ENCODE data around the gene LRP5. TPM values are rescaled to one million over a fixed set of nuclear protein-coding genes. Genes with fewer than 3 reads are reported as not detected.
A peak's percentile ranks its signal among the peaks of the same experiment; 100 is the strongest.

The LRP5 gene
- total and polyA plus RNA-seq, 9 of the 15 experiments (the other 6 are each of a cell fraction or from before 2014, with no cell fraction given): 0.48 to 44.2 (median 13.5) TPM

DNA sequence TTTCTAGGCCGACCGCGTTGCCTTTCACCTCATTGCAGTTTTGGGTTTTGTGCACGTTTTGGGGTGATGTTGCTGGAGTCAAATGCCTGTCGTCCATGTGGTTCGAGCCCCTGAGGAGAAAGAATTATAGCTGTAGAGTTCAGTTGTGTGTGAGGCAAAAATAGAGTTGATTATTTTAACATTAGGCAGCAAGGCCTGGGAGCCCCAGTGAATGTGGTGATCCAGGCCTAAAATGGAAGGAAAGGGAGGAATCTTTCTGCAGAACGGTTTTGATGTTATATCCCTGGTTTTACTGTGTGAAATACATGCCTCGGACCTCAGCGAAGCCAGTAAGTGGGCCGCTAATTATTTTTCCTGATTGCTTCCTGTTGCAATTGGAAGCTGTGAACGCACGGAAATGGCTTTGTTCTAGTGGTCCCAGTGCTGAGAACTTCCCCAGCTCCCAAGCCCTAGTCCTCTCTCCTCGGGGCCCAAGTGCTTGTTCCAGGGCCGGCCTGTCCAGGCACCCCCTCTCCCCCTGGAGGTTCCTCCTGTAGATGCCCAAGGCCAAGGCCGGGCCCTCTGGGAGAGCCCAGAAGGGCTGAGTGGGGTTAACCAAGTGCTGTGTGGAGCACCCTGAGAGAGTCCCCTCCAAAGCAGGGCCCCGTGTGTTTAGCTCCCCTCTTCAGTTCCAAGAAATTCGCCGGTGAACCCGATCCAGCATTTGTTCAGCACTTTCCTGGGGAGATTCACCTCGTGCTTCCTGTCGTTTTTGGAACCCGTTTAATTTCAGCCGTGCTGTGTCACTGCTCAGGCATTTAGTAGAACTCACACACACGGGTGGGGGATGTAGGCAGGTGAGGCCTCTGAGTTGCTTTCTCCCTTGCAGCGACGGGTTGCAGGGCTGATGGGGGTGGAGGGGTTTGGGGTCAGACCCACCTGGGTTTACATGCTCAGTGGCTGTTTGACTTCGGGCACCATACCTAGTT lies 2.1 kb downstream of the LRP5 start (continued):
- TF ChIP-seq, protein P1, sequence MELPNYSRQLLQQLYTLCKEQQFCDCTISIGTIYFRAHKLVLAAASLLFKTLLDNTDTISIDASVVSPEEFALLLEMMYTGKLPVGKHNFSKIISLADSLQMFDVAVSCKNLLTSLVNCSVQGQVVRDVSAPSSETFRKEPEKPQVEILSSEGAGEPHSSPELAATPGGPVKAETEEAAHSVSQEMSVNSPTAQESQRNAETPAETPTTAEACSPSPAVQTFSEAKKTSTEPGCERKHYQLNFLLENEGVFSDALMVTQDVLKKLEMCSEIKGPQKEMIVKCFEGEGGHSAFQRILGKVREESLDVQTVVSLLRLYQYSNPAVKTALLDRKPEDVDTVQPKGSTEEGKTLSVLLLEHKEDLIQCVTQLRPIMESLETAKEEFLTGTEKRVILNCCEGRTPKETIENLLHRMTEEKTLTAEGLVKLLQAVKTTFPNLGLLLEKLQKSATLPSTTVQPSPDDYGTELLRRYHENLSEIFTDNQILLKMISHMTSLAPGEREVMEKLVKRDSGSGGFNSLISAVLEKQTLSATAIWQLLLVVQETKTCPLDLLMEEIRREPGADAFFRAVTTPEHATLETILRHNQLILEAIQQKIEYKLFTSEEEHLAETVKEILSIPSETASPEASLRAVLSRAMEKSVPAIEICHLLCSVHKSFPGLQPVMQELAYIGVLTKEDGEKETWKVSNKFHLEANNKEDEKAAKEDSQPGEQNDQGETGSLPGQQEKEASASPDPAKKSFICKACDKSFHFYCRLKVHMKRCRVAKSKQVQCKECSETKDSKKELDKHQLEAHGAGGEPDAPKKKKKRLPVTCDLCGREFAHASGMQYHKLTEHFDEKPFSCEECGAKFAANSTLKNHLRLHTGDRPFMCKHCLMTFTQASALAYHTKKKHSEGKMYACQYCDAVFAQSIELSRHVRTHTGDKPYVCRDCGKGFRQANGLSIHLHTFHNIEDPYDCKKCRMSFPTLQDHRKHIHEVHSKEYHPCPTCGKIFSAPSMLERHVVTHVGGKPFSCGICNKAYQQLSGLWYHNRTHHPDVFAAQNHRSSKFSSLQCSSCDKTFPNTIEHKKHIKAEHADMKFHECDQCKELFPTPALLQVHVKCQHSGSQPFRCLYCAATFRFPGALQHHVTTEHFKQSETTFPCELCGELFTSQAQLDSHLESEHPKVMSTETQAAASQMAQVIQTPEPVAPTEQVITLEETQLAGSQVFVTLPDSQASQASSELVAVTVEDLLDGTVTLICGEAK (IDR thresholded peaks at IDR 0.05): 0 out of 2 replicates have a peak, but pooled peaks have one; percentile 11
- TF ChIP-seq, protein P1 (CRISPR knock-in tag; IDR thresholded peaks at IDR 0.05): no peak
- 0 out of 2 replicates have a peak, but pooled peaks have one; percentile 14 for TF ChIP-seq JUND (IDR thresholded peaks at IDR 0.05; ENCODE audit: borderline replicate concordance, low read depth, low read length)
- TF ChIP-seq JUND (tag; IDR thresholded peaks at IDR 0.05; ENCODE audit: borderline replicate concordance, low read depth, low read length): 0 out of 3 replicates have a peak, but pooled peaks have one; percentile 18
- no peak for TF ChIP-seq TARDBP (IDR thresholded peaks at IDR 0.05)
- TF ChIP-seq POLR3G (IDR thresholded peaks at IDR 0.05; ENCODE audit: extremely low read depth, insufficient read length, insufficient replicate concordance): no peak
- TF ChIP-seq ZNF263 (CRISPR knock-in tag; IDR thresholded peaks at IDR 0.05; ENCODE audit: borderline replicate concordance): no peak
- no peak for TF ChIP-seq TSC22D4 (tag; IDR thresholded peaks at IDR 0.05)
- TF ChIP-seq POLR2G (IDR thresholded peaks at IDR 0.05; ENCODE audit: low read depth, low read length): peak; percentile 41; the same call in 1 of the 2 replicates
- TF ChIP-seq, protein P2, sequence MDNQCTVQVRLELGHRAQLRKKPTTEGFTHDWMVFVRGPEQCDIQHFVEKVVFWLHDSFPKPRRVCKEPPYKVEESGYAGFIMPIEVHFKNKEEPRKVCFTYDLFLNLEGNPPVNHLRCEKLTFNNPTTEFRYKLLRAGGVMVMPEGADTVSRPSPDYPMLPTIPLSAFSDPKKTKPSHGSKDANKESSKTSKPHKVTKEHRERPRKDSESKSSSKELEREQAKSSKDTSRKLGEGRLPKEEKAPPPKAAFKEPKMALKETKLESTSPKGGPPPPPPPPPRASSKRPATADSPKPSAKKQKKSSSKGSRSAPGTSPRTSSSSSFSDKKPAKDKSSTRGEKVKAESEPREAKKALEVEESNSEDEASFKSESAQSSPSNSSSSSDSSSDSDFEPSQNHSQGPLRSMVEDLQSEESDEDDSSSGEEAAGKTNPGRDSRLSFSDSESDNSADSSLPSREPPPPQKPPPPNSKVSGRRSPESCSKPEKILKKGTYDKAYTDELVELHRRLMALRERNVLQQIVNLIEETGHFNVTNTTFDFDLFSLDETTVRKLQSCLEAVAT (IDR thresholded peaks at IDR 0.05): peak in 1 of 2 experiments; percentile 14; a peak in 1 of 4 replicates
- TF ChIP-seq CBFA2T2 (conservative IDR thresholded peaks at IDR 0.05): no peak
- TF ChIP-seq PKNOX1 (IDR thresholded peaks at IDR 0.05): no peak
- TF ChIP-seq NFRKB (IDR thresholded peaks at IDR 0.05; ENCODE audit: low read depth): 0 out of 2 replicates have a peak, but pooled peaks have one; percentile 17

Measured in K562 (cell line).